HEK293T (cell line): Measurements from ENCODE around the gene TMCC2.
"Not testable (repeated sequence)": the region's sequence is repeated elsewhere in the genome, so short reads cannot be mapped to it uniquely, and the experiment has no call there.

Experiments
- CTCF ChIA-PET: fragments of 350-600 bp; formaldehyde crosslinking; extraction: SDS; loops from one replicate; lab custom pipeline; 2021; ENCODE audit warnings: antibody characterized with exemption, inconsistent platforms; lab: Yijun Ruan, JAX
- POLR2A ChIA-PET: fragments of 350-600 bp; formaldehyde crosslinking; extraction: SDS; loops from one replicate; lab custom pipeline; 2020; ENCODE audit warnings: antibody characterized with exemption, inconsistent platforms; lab: Yijun Ruan, JAX
- DNase-seq: peaks from one replicate; pipeline ENCODE4 v3.0.0; 2012; ENCODE audit warnings: mixed read lengths; ENCODE audit errors: extremely low spot score
- ARNT ChIP-seq: fragments of 450-650 bp; IDR thresholded peaks from 2 replicates; pipeline ENCODE4 v1.6.1; 2017; ENCODE audit warnings: mild to moderate bottlenecking
- BHLHE40 ChIP-seq: fragments of 450-650 bp; IDR thresholded peaks from 2 replicates; pipeline ENCODE4 v1.6.1; 2016; ENCODE audit warnings: mild to moderate bottlenecking, moderate library complexity, borderline replicate concordance
- CTBP1 ChIP-seq: fragments of 450-650 bp; IDR thresholded peaks from 2 replicates; pipeline ENCODE4 v1.6.1; 2016; ENCODE audit warnings: borderline replicate concordance
- ELF4 ChIP-seq: fragments of 450-650 bp; IDR thresholded peaks from 2 replicates; pipeline ENCODE4 v1.6.1; 2017; ENCODE audit warnings: antibody characterized with exemption
- FOXA1 ChIP-seq: fragments of 450-650 bp; IDR thresholded peaks from 2 replicates; pipeline ENCODE4 v1.6.1; 2016; ENCODE audit warnings: mild to moderate bottlenecking
- FOXK2 ChIP-seq: fragments of 450-650 bp; IDR thresholded peaks from 2 replicates; pipeline ENCODE4 v1.6.1; 2016; ENCODE audit warnings: mild to moderate bottlenecking
- FOXM1 ChIP-seq: fragments of 450-650 bp; IDR thresholded peaks from 2 replicates; pipeline ENCODE4 v1.6.1; 2017; ENCODE audit warnings: mild to moderate bottlenecking, borderline replicate concordance
- HDGF ChIP-seq: fragments of 450-650 bp; IDR thresholded peaks from 2 replicates; pipeline ENCODE4 v1.6.1; 2017; ENCODE audit warnings: antibody characterized with exemption, borderline replicate concordance
- L3MBTL2 ChIP-seq: fragments of 450-650 bp; conservative IDR thresholded peaks from 2 replicates; pipeline ENCODE4 v1.6.1; 2016; ENCODE audit warnings: mild to moderate bottlenecking
- LEF1 ChIP-seq: fragments of 450-650 bp; IDR thresholded peaks from 2 replicates; pipeline ENCODE4 v1.6.1; 2017; ENCODE audit warnings: mild to moderate bottlenecking, borderline replicate concordance
- NFRKB ChIP-seq: fragments of 450-650 bp; IDR thresholded peaks from 2 replicates; pipeline ENCODE4 v1.6.1; 2016; ENCODE audit warnings: mild to moderate bottlenecking, moderate library complexity
- PKNOX1 ChIP-seq: fragments of 450-650 bp; IDR thresholded peaks from 2 replicates; pipeline ENCODE4 v1.6.1; 2016
- SP1 ChIP-seq: fragments of 450-650 bp; IDR thresholded peaks from 2 replicates; pipeline ENCODE4 v1.6.1; 2017
- SUZ12 ChIP-seq: fragments of 450-650 bp; IDR thresholded peaks from 2 replicates; pipeline ENCODE4 v1.6.1; 2016; ENCODE audit warnings: mild to moderate bottlenecking
- TARDBP ChIP-seq: fragments of 450-650 bp; IDR thresholded peaks from 2 replicates; pipeline ENCODE4 v1.6.1; 2016
- ZNF384 ChIP-seq: fragments of 450-650 bp; IDR thresholded peaks from 2 replicates; pipeline ENCODE4 v1.6.1; 2016

Gene TMCC2

GRCh38 chr1:205227584-205228013 is at the start of gene TMCC2:
Gene TMCC2 (plus strand): TSS chr1:205227946. CDS start chr1:205228565, 619 bp downstream.
- peak; percentile 98 for DNase-seq
- TF ChIP-seq ARNT (no peak), L3MBTL2 (no peak; the same call in 1 of the 2 replicates), PKNOX1 (peak; percentile 99), HDGF (no peak), TARDBP (no peak), CTBP1 (no peak)
- POLR2A ChIA-PET, result interaction anchor here (0.6 to 3.4 kb wide), 15 partner anchors 9 to 147 kb away, joined by 3 to 16 read pairs (median 3); partner anchors contain the start of genes DSTYK and RBBP5
- CTCF ChIA-PET, result interaction anchor here (0.6 to 3.1 kb wide), 7 partner anchors 9 to 258 kb away, joined by 3 to 34 read pairs (median 4); no protein-coding TSS in a partner anchor

- ChIA-PET CTCF (no interaction called here), POLR2A (no interaction called here)
- DNase-seq, result no peak
- TF ChIP-seq ARNT, result no peak
- TF ChIP-seq TARDBP, result no peak
- no peak for TF ChIP-seq HDGF
Measured at GRCh38 chr1:205179842-205180241, 47.9 kb upstream of the TMCC2 start.

GRCh38 chr1:205180331-205180730 is 47.4 kb upstream of the TMCC2 start:
- CTCF ChIA-PET, POLR2A ChIA-PET, DNase-seq: not testable (repeated sequence)

GRCh38 chr1:205182930-205183329 is 44.8 kb upstream of the TMCC2 start:
- POLR2A ChIA-PET, result no interaction called here
- no peak for DNase-seq
- CTCF ChIA-PET, result no interaction called here

GRCh38 chr1:205183676-205184335 is 43.9 kb upstream of the TMCC2 start:
- CTCF ChIA-PET, result interaction anchor here (0.6 to 0.7 kb wide), 2 partner anchors 48 to 70 kb away, joined by 3 read pairs; no protein-coding TSS in a partner anchor
- no peak for DNase-seq
- TF ChIP-seq HDGF (no peak), TARDBP (no peak), CTBP1 (no peak), FOXA1 (no peak), SUZ12 (no peak), ZNF384 (no peak), FOXM1 (no peak), BHLHE40 (no peak), FOXK2 (no peak), ELF4 (no peak), PKNOX1 (no peak), ARNT (no peak), L3MBTL2 (no peak), LEF1 (no peak), SP1 (no peak), NFRKB (no peak)
- POLR2A ChIA-PET, result no interaction called here

More at GRCh38 chr1:205182930-205183329, 44.8 kb upstream of the TMCC2 start:
- no peak for TF ChIP-seq BHLHE40
- no peak for TF ChIP-seq HDGF
- TF ChIP-seq L3MBTL2, result no peak
- TF ChIP-seq TARDBP, result no peak
- TF ChIP-seq FOXK2, result no peak
- no peak for TF ChIP-seq FOXM1
- no peak for TF ChIP-seq ARNT
- no peak for TF ChIP-seq CTBP1
- TF ChIP-seq SP1, result no peak
- TF ChIP-seq SUZ12, result no peak
- no peak for TF ChIP-seq NFRKB
- TF ChIP-seq ZNF384, result no peak
- no peak for TF ChIP-seq PKNOX1
- no peak for TF ChIP-seq FOXA1
- TF ChIP-seq ELF4, result no peak
- no peak for TF ChIP-seq LEF1

- ChIA-PET CTCF (no interaction called here), POLR2A (interaction anchor here (0.7 kb wide), 1 partner anchor 252 kb away, joined by 3 read pairs; no protein-coding TSS in a partner anchor)
- TF ChIP-seq L3MBTL2 (no peak), CTBP1 (no peak), FOXA1 (no peak), ZNF384 (no peak), SUZ12 (no peak), PKNOX1 (no peak), BHLHE40 (no peak), FOXK2 (no peak), HDGF (no peak), ELF4 (no peak), SP1 (no peak), LEF1 (no peak), FOXM1 (no peak), ARNT (no peak), TARDBP (no peak)
- no peak for DNase-seq
Measured at GRCh38 chr1:205186191-205186590, 41.6 kb upstream of the TMCC2 start.
